ENCODE results near the gene ZGPAT.
"Not testable (repeated sequence)": the region's sequence is repeated elsewhere in the genome, so short reads cannot be mapped to it uniquely, and the experiment has no call there.

Gene ZGPAT

DNA sequence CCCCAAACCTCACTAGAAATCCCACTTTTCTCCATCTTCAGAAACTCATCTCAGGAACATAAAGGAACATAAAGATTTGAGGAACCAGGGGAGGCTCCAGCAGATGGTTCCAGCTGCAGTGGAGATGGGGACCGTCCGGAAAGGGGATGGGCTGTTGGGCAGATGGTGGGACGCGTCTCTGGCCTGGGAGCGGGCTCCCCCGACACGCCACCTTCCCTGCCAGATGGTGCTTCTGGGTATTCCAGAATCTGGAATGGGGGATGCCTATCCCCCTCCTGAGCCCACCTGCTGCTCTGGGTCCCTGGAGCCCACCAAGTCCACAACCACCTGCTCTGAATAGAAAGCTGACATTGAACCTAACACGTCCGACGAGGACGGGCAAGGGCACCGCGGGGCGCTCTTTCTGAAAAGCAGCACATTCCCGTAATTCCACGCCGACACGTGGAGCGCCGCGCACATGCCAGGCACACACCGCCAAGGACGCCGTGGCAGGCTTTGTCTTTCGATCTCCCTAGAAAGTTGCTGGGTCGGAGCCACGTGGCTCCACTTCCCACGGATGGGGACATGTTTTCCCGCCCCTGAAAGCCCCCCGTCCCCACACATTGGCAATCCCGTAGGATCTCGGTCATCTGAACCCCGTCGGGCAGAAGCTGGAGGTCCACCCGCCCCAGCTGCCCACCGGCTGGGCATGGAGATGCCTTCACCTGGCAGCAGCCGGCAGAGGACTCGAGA lies 59.0 kb downstream of the ZGPAT start:
- DNase-seq: no peak

DNA sequence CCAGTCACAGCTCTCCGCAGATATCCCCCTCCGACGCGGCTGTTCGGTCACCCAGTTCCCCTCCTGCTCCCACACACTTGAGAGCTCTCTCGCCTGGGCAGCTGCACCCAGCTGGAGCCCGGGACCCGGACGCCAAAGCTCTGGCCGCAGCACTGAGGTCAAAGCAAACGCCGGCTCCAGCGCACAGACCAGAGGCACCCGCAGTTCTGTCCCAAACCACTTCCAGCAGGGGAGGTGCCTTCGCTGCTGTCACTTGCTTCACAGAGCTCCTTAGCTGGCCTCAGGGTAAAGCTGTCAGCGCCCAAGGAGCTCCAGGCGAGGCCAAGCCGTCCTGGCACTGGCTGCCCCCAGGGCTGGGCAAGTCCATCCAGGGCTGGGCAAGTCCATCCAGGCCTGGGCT lies 59.6 kb downstream of the ZGPAT start:
- DNase-seq: no peak

DNA sequence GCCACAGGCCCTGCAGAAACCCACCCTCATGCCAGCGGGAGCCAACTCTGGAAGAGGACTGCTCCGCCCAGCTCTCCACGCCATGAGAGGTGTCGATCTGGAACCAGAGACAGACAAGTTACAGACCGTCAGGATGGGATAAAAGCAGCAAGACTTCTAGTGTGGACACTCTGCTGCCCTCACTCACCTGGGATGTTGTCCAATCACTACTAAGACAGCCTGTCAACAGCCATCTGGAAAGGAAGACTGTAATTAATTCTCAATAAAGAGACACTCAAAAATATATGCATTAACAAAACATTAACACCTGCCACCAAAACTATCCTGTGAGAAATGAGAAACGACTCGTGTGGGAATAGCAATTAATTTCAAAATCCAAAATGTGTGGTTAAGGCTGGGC lies 60.0 kb downstream of the ZGPAT start:
- DNase-seq: no peak

DNA sequence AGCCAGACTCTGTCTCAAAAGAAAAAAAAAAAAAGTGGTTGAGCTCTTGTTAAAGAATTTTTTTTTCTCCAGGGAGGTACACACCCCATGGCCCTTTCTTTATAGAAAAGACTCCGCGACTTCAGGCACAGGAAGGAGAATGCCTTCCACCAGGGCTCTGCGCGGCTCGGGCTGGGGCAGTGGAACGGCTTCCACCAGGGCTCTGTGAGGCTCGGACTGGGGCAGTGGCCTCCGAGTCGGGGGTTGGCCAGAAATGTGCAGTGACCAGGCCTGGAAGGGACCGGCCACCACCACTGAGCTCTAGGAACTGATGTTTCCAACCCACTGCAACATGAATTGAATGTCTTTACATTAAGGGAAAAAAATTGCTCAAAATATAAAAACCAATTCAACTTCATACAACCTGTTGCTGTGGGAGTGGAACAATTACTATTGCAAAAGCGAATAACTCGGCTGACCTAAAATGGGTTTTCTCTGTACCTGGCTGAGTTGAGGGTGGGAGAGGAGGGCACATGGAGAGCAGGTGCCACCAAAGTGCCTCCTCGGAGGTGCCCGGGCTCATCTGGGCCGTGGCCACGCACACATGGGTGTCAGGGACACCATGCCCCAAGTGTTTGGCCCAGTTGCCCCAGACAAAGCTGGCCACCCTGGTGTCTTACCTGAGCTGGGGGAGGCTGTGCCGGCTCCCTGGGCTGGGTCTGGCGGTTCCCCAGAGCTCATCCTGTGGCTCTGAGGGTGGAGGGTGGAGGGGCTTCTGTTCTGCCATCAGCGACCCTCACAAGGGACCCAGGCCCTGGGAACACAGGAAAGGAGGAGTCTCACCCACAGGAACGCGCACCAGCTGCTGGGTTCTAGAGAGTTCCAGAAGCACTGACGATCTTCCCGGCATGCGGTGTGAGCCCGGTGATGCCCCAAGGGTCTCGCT lies 61.0 kb downstream of the ZGPAT start:
- DNase-seq: no peak

DNA sequence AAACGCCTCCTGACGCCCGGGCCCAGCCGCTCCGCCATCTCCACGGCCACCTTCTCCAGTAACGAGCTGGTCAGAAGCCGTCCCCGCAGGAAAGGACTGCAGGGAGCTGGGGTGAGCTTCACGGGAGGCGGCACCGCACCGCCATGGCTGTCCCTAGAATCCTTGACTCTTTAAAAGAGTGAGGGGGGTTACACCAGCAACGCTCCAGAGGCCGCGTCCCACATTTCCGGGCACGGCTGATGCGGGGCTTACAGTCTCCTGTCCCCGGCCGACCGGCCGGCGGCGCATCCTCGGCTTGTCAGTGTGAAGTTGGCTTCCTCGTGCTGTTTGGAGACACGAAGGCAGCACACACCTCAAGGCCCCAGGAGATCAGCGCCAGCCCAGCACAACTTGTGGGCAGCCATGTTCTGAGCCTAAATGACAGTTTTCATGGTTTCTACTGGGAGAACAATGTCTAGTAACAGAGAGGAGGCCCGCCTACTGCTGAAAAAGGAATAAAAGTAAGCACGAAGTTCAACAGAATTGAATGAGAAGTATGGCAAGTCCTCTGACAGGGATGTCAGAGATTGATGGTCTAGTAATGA lies 62.1 kb downstream of the ZGPAT start:
- no peak for DNase-seq

DNA sequence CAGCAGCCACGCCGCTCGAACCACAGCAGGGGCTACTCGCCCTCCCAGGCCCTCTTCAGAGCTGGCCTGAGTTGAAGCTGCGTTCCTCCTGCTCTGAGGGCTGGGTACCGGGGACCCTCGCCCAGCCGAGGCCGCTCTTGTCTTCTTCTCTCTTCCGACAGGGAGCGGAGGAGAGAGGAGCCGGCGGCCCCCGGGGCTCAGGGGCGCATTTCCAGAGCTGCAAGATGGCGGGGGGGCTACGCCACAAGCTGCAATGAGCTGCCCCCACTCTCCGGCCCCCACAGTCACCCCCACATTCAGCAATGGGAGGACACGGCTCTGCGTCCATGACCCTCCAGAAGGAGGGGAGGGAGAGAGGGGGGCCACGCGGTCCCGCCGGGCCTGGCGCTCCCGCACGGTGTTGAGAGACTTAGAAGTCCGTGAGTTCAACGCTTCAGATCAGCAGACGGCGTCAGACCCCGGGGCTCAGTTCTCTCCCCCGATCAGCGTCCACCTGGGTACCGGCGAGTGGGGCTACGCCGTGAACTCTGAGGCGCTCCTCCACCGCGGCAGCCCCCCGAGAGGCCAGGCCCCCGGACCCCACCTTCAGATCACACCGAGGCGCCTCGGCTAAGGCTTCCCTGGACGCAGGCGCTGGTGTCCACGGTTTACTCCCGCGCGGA lies 63.3 kb downstream of the ZGPAT start:
- DNase-seq: no peak

DNA sequence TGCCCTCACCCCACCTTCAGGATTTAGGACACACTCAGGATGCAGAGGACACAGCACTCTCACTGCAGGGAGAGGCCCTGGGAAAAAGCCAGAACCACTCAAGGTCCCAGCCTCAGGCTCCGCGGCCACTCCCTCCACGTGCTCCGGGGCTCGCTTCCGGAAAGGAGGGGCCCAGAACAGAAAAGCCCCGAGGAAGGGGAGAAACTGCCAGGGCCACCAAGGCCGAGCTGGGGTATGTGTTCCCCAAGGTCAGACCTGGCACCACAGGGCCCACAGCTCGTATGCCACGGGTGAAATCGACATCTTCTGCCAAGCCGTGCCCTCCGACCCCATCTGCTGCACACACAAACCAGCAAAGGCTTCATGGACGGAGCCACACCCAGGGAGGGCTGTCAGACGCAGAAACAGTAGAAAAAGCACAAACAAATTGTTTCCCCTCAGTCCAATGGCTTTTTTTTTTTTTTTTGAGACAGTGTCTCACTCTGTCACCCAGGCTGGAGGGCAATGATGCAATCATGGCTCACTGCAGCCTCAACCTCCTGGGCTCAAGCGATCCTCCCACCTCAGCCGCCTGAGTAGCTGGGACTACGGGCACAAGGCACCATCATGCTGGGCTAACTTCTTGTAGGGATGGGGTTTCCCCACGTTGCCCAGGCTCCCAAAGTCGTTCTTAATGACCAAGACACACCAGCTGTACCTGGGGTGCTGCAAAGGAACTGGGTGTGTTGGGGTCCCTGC lies 65.1 kb downstream of the ZGPAT start:
- no peak for DNase-seq

DNA sequence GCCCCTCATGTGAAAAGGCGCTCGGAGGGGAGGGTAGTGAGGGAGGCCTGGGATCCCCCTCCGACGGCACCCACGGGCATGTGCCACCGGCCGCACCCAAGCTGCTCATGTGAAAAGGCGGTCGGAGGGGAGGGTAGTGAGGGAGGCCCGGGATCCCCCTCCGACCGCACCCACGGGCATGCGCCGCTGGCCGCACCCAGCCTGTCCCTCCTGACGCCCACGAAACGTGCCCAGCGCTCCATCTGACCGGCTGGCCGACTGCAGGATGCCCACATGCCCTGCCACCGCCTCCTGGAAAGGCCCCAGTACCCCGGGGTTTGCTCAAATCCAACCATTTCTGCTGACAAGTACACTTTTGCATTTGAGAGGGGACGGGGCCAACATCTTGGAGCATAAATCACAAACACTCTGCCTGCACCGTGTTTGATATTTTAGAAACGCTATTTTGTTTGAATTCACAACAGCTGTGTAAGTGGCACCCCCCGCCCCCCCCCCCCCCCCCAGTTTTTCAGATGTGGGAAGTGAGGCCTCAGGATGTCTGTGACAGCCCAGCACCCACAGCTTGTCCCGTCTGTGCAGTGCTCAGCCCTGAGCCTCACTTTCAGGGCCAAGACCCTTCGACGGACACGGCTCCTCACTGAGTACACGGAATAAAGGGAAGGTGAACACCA lies 65.9 kb downstream of the ZGPAT start:
- no peak for DNase-seq

DNA sequence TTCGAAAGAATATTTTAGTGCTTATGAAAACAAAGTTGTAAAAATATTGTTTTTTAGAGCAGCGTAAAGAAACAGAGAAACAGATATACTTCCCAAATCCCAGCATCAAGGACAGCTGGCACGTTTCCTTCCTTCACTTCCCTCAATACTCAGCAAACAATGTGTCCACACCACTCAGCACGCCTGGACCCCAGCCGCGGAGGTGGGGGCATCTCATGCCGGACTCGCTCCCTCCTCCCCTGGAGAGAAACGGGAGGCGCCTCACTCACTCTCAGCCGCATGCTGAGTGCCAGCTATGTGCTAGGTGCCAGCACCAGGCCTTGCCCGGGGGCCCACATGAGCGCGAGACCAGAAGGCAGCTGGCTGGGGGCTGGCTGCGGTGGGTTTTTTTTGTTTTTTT lies 66.5 kb downstream of the ZGPAT start:
- DNase-seq: no peak

DNA sequence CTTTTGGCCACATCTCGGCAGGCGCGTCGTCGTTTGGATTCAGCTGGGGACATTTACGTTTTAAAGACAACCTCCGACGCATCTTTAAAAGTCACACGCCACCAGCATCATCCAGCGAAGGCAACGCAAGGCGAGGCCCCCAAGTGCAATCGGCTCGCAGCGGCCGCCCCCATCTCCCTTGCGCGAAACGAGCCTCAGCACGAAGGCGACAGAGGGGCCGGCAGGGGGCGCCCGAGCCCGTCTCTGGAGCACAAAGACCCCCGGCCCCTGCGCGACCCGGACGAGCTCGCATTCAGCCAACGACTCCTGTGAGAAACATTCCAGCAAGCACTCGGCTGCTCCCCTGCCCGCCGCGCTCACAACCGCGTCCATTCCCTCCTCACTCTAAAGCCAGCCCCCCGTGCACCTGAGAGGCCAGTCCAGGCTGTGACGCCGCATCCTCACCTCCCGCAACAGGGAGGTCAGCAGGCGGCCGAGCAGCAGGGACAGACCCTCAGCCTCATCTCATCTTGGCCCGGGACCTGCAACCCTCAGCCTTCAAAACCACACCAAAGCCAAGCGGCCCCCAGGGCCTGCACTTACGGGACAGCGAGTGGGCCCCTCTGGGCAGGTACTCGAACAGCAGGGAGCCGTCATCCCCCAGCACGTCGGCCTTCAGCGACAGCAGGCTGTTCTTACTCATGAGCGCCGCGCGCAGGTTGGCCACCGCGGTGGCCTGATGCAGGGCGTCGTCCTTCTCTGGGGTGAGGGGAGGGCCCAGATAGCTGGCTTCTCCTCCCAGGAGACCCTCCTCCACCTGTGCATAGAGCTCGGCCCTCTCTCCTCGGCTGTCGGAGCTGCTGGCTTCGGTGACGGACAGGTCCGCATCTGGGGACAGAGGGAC lies 67.5 kb downstream of the ZGPAT start:
- DNase-seq: peak; percentile 57

DNA sequence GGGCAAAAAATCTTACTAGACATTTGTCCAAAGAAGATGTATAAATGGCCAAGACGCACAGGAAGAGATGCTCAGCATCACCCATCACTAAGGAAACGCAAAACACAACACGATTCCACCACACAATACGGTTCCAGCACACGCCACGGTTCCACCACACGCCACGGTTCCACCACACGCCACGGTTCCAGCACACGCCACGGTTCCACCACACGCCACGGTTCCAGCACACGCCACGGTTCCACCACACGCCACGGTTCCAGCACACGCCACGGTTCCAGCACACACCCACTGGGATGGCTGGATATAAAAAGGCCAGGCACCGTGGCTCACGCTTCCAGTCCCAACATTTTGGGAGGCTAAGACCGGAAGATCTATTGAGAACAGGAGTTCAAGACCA lies 69.0 kb downstream of the ZGPAT start:
- DNase-seq: not testable (repeated sequence)

DNA sequence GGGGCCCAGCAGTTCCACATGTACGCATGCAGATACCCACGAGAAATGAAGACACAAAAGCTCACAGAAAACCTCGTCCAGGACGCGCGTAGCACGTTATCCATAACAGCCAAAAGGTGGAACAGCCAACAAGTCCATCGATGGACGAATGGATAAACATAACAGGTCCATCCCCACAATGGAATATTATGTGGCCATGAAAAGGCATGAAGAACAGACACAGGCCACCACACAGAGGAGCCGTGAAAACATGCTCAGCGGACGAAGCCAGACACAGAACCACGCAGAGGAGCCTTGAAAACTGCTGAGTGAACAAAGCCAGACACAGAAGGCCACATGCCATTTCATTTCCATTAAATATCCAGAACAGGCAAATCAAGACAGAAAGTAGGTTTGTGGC lies 69.8 kb downstream of the ZGPAT start:
- no peak for DNase-seq

DNA sequence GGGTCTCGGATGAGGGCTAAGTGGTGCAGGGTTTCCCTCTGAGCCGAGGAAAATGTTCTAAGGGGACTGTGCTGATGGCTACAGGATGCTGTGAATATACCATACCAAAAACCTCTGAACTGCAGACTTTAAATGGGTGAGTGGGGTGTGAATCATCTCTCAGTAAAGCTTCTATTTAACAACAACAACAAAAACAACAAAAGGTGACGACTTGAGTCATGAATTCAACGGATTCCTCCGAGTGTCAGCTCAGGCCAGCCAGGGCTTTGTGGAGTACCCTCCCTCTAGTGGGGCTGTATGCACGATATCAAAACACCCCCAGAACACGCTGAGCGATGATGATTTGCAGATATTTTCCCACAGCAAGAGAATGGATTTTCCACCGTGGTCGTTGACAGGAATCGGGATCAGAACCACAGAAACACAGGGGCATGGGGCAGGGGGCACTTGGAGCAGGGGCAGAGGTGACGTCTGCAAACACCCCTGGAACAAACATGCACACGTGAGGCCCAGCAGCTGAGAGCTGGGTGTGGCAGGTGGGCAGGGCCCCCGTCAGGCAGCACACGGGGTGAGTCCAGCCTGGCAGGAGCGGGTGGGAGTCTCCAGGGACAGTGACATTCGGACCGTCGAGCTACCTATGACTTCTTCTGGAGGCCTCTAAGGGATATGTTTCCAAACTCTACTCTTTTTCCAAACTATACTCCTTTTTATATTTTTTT lies 70.4 kb downstream of the ZGPAT start:
- DNase-seq: no peak

DNA sequence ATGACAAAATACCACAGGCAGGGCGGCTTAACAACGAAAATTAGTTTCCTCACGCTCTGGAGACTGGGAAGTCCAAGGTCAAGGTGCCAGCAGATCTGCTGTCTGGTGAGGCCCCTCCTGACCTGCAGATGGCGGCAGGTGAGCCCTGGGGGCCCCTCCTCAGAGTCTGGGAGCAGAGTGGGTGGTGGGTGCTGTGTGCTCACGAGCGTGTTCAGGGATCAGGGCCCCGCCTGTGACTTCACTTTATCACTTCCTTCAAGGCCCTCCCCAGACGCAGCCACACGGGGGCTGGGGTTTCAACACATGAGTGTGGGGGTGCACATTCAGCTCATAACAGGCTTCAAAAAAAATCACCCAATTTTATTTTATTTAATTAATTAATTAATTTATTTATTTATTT lies 71.0 kb downstream of the ZGPAT start:
- no peak for DNase-seq

DNA sequence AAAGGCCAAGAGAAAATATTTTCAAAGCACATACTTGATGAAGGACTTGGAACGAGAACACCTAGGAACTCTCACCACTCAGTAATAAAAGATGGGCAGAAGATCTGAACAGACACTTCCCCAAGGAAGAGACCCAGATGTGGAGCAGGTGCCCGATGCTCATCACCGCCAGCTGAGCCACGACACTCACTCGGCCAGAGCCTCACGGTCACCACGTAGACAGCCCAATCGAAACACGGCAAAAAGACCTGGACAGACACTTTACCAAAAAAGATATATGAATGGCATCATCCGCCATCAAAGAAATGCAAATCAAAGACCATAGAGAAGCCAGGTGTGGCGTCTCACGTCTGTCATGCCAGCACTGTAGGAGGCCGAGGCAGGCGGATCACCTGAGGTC lies 73.3 kb downstream of the ZGPAT start:
- DNase-seq: no peak

DNA sequence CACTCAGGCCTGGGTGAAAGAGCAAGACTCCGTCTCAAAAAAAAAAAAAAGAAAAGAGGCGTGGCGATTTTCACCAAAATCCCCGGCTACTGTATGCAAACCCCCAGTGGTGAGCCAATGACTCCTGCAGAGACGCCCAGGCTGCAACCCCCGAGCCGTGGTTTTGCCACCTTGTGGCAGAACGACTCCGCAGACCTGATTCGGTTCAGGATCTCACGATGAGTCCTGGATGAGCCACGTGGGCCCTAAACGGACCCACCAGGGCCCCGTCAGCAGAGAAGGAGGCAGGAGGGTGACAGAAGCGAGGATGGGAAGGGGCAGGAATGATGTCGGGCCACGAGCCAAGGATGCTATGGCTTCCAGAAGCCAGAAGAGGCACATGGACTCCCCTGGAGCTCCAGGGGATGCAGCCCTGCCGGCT lies 74.2 kb downstream of the ZGPAT start:
- DNase-seq: peak; percentile 44

DNA sequence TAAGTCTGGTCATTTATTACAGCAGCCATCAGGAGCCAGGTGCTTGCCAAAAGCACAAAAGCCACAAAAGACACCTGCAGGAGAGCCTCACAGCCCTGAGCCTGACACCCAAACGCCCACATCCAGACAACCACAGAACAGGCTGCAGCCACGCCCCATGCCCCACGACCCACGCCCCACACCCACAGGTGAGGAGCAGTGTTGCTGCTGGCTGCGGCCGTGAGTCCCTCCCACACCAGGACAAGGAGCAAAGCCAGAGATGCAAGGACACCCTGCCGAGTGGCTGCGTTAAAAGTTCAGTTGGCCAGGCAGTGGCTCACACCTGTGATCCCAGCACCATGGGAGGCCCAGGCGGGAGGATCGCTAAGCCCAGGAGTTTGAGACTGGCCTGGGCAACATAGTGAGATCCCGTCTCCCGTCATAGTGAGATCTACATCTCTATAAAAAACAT lies 74.7 kb downstream of the ZGPAT start:
- no peak for DNase-seq

DNA sequence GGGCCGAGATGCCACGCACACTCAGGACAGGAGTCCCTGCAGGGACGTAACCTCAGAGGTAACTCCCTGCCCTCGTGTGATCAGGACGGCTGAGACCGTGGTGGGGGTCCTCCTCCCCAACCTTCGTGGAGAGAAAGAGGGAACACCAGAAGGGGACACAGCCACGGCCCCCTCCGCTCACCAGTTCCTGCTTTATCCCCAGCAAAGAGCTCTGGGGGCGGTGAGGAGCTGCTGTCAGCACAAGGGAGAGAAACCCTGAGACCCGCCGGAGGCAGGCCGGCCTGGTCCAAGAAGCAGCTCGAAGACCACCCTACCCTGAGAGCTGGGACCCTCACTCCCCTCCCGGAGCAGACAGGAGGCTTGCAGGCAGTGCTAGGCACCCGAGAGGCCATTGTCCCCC lies 76.1 kb downstream of the ZGPAT start:
- no peak for DNase-seq

DNA sequence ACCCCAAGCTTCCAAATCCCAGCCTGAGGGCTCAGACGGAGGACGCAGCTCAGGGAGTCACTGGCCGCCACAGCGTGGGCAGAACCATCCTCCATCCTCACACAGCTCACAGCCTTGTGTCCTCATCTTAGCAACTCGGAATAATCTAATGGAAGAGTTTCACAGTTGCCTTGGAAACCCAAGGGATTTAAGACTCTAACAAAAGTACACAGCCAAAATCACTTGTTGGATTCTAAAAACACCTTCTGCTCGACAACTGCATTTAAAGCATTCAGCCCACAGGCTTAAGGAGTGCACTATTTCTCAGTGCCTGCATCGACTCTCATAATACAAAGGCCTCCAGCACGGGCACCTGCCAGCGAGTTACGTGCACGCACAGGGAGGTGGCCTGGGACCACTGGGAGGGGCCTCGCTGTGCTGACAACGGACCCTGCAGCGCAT lies 77.9 kb downstream of the ZGPAT start:
- no peak for DNase-seq

All from stimulated activated CD4-positive, alpha-beta T cell treated with anti-CD3 and anti-CD28 coated beads, Interleukin-15, amount 100 ng/mL, for 24 hours (primary cell).